HCEC 1CT (cell line): Measurements from ENCODE around the gene SLC25A38.
A peak's percentile ranks its signal among the peaks of the same experiment; 100 is the strongest.

ENCODE experiments used
- DNase-seq: peaks from one replicate; pipeline ENCODE4 v3.0.0-alpha.2; 2017

SLC25A38 gene

DNA sequence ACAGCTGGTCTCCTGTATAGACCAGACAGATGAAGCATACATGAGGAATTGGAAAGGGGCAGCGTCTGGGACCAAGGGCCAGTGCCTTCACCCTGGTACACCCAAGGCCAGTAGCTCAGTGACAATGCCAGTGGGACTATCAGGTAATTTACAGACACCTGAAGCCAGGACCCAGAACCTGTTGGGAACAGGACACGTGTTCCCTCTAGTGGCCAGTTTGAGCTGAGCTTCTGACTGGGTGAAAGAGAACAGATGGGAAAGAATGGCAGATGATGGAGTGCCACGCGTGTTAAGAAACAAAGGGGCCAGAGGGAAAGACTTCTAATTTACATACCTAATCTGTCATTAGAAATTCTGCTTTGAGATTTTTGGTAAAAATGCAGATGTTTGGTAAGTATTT is 5.1 kb upstream of the SLC25A38 start:
- peak; percentile 12 for DNase-seq

DNA sequence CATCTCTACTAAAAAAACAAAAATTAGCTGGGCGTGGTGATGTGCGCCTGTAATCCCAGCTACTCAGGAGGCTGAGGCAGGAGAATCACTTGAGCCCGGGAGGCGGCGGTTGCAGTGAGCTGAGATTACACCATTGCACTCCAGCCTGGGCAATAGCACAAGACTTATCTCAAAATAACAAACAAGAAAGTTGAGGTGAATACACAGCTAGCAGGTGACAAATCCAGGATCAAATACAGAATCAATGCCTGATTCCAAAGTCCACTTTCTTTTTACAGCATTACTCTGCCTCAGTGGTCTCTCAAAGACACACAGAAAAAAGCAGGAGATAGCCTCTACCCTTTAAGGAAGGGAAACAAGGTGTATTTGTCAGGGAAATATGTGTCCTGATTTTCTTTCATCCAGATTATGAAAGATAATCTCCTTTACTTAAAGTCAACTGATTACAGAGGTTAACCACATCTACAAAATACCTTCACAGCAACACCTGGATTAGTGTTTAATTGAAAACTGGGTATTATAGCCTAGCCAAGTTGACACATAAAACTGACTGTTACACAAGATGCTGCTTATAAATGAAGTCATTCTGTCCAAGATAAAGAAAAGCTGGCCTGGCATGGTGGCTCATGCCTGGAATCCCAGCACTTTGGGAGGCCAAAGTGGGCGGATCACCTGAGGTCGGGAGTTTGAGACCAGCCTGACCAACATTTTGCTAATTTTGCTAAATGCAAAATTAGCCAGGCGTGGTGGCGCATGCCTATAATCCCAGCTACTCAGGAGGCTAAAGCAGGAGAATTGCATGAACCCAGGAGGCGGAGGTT is 4.0 kb upstream of the SLC25A38 start:
- DNase-seq, result no peak

DNA sequence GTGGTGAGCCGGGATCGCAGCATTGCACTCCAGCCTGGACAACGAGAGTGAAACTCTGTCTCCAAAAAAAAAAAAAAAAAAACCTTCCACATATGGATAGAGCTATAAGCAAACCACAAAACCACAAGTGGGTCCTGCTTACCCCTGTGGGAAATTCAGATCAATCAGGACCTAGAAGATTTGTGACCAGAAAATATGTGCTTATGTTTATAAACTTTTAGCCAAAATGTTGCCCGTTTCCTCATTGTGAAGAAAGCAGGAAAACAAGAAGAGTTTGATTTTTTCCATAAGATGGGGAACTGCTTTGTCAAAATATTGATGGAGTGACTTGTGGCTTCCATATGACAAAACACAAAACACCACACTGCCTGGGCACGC is 3.4 kb upstream of the SLC25A38 start:
- no peak for DNase-seq

DNA sequence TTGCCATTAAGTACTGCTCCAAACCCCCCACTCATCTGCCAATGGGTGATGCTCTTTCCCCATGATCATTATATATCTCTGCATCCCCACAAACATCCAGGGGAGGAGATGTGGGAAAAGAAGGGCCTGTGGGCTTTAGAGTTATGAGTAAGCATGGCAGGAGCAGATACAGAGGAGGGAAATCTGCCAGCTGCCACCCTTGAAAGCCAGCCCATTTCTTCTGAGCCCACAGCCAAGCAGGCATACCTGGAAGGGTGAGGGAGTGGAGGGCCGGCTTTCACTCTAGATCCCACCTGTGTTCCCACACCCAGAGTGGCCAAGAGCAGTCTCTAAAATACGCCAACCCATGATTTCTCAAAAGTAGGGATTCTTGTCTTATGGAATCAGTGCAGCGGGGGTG is 1.7 kb upstream of the SLC25A38 start:
- DNase-seq, result no peak

DNA sequence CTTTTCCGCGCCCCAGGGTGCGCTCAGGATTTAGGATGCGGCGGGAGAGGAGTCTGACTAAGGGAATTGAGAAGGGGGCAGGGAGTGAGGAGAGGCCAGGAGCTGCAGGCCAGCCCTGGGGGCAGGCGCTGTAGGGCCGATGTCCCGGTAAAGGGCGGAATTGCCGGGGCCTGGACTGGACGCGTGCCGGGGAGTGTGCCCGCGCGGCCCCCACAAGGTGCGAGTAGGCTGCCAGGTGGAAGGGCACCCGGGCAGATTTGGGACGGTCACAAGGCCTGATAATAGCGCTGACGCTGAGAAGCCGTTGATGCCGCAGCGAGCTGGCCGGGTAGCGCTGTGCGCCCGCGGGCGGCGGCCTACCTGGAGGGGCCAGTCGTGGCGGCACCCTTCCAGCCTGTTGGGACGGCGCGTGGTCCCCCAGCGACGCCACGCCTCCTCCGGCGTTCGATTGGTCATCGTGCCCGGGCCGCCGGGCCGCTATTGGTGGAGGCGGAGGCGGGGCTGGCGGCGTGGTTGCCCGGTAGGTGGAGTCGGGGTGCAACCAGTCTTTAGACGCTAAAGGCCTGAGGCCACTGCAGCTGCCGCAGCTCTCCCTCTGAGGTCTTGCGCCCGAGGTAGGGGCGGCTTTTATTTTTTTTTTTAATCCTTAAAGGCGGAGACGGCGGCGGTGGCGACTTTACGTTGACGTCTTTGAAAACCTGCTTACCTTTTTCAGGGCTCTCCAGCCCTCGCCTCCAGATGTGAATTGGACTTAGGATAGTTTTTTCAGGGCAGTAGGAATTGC is 903 bp downstream of the SLC25A38 start:
- DNase-seq, result peak; percentile 89

DNA sequence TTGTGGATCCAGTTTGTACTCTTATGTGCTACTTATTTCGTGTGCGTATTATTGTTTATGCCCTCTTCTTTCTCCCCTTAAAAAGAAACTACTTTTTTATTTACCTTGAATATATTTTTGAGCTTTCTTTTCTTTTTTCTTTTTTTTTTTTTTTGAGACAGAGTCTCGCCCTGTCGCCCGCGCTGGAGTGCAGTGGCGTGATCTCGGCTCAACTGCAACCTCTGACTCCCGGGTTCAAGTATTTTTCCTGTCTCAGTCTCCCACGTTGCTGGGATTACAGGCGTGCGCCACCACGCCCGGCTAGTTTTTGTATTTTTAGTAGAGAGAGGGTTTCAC is 1.5 kb downstream of the SLC25A38 start:
- DNase-seq, result no peak

DNA sequence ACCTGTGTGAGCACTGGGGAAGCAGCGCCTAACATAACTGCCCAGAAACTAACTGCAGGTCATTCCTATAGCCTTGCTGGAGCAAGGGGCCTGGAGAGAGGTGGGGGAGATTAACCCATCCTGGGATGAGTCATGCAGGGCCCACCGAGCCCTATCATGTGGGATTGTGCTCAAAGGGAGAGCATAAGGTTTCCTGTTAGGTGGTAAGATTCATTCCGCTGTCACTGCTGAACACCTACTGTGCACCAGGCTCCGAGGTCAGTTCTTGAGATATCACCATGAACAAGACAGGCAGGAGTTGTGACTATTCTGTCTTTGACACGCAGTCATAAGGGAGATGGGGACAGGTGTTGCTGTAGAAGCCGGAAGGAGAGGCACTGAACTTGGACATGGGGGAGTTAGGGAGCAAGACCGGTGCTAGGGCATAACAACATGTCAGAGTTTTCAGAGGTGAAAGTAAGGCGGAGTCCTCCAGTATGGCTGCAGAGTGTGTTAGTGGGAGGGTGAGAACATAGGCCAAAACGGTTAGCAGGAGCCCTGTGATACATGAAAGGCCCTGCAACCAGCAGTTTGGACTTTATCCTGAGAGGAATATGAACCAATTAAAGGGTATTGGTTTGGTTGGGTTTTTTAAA is 2.4 kb downstream of the SLC25A38 start:
- no peak for DNase-seq

DNA sequence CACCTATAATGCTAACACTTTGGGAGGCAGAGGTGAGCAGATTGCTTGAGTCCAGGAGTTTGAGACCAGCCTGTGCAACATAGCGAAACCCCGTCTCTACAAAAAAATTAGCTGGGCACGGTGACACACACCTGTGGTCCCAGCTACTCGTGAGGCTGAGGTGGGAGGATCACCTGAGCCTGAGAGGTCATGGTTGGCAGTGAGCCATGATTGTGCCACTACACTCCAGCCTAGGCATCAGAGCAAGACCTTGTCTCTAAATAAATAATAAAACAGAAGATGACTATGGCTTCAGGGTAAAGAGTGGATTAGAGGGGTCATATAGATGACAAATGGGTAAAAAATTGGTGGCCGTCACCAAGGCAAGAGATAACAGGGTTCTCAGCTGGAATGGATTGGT is 3.1 kb downstream of the SLC25A38 start:
- DNase-seq, result no peak

DNA sequence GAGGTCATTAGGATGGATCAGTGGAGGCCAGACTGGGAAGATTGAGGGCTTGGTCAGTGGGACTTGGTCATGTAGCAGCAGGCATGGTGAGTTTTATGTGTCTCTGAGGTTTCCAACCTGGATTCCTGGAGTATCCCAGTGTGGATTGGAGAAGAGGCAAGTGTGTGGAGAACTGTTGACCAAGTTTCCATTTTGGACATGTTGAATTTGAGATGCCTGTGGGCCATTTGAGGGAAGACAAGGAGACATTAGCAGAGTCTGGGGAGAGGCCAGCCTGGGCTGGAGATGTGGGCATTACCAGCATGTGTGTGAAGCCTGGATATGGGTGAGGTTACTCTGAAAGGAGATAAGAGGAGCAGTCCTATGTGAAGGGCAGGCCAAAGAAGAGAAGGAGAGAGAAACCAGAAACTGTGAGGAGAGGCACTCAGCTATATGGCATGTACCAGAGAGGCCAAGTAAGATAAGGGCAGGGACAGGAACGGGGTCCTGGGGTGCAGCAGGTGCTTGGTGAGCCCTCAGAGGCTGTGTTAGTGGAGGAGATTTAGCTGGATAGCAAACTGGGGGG is 4.3 kb downstream of the SLC25A38 start:
- no peak for DNase-seq

DNA sequence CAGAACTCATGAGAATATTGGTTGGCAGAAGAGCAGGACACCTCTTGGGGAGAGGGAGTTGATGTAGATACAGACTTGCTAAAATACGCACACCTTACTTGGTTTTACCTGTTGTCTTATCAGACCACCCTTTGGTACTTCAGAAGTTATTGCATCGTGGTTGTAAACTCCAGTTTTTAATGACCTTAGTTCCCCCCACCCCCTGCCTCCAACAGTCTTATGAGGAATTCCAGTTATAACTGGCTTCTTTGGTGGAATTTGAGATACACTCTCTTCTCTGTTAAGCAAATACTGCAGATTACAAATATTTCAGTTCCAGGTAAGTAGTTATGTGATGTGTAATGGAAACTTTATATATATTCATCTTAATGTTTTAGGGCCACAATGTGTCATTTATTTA is 5.0 kb downstream of the SLC25A38 start:
- no peak for DNase-seq

DNA sequence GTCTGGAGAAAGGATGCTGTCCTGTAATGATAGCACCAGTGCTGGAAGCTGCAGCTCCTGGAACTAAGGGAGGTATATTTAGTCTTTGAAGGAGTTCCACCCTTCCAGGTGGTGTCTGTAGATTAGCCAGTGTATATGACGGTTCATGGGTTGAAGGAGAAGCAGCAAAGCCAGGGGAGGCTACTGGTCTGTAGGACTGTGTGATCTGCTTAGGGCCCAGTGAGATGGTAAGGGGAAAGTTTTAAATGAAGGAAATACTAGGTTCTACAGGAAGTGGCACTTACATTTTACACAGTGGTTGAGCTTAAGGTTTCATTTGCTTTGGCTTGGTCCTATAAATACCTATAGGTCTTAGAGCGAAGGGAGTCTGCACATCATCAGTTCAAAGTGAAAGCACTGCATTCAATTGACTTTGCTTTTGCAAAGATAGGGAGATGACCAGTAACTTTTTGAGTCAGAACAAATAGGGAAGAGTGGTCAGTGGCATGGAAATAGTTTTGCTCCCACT is 5.6 kb downstream of the SLC25A38 start:
- no peak for DNase-seq

DNA sequence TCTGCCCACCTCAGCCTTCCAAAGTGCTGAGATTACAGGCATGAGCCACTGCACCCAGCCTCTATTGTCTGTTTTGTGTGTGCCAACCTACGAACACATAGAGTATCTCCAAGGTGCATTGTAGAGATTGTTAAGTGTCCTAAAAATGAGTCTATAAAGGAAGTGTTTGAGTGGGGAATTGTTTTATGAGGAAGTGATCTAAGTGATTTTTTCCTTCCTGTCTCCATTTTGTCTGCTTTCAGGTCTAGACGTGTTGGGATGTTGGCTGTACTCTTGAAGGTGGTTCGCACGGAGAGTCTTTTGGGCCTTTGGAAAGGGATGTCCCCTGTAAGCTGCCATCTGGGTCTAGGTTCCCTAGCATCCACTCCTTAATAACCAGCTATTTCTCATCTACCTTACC is 7.0 kb downstream of the SLC25A38 start:
- DNase-seq, result no peak

DNA sequence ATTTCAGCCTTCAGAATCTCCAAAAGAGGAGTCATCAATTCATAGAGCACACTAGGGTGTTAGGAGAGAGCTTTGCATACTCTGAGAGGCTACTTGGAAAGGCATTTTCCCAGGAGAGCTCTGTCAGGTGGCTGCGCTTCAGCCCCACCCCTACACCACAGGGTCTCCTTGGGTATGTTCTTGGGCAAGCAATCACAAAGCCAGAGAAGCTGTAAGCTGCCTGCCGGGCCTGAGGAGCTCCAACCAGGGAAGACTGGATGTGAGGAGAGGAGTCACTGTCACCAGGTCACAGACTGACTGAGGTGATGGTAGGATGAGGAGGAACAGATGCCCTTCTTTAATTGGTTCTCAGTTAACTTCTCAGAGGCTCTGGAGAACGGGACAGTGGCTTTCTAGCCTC is 13.5 kb downstream of the SLC25A38 start:
- DNase-seq, result no peak

DNA sequence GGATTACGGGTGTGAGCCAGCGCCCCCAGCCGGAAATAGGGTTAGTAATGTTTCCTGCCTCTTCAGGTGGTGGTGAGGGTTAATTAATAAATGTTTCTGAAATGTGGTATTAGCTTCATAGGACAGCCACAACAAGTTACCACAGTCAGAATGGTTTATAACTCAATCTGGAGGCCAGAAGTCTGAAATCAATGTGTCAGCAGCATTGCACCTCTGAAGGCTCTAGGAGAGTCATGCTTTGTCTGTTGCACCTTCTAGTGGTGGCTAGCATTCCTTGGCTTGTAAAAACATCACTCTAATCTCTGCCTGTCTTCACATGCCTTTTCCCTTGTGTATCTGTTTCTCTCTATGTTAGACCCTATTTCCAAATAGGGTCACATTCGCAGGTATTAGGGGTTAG is 15.5 kb downstream of the SLC25A38 start:
- no peak for DNase-seq

DNA sequence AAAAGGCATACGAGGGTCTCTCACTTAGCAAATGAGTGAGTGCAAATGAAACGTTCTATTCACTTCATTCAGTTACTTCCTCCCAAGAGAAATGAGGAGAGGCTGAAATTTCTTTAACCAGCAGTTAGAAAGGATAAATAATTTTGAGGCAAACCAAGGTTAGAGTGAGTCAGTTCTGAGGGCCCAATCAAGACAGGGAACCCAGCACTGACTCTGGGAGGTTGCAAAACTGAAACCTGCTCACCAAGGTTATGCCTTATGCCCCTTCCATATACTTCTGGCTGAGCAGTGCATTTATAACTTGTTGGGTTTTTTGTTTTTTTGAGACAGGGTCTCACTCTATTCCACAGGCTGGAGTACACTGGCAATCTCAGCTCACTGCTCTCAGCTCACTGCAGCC is 18.8 kb downstream of the SLC25A38 start:
- no peak for DNase-seq

DNA sequence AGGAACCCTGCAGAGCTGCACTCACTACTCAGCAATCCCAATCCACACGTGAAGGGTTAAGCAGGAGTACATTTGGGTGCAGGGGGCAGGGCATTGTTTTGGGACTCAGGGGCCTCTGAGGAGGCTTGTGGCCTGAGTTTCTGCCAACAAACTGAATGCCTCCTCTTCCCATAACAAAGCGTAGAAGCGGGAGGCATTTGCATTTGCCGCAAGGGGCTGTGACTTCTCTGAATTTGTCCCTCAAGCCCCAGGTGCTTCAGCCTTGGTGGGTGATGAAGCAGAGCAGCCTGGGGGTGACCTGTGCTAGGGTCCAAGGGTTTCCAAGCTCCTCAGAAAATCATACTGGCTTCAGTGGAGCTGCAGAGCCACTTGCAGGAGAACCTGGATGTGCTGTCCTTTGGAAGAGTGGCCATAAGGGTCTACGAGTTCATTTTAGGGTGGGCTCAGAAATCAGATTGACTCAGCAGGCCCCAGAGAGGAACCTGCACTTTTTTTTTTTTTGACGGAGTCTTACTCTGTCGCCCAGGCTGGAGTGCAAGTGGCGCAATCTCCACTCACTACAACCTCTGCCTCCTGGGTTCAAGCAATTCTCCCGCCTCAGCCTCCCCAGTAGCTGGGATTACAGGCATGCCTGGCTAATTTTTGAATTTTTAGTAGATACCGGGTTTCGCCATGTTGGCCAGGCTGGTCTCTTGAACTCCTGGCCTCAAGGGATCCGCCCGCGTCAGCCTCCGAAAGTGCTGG is 21.9 kb downstream of the SLC25A38 start:
- DNase-seq, result no peak

DNA sequence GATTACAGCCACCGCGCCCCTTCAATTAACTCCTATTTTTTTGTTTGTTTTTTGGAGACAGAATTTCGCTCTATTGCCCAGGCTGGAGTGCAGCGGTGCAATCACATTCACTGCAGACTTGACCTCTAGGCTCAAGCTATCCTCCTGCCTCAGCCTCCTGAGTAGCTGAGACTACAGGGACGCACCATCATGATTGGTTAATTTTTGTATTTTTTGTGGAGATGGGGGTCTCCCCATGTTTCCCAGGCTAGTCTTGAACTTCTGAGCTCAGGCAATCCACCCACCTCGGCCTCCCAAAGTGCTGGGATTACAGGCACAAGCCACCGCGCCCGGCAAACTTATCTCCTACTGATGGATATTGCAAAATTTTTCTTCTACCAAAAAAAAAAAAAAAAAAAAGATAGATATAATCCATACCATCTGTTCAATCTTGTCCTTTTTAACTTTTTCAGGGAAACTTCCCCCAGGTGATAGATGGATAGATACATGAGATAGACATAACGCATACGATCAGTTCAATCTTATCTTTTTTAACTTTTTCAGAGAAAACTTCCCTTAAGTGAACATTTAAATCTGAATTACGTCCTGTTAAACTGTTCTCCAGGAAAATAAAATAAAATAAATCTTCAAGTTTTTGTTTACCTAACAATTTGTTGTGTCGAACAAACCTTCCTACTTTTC is 22.7 kb downstream of the SLC25A38 start:
- DNase-seq, result no peak

DNA sequence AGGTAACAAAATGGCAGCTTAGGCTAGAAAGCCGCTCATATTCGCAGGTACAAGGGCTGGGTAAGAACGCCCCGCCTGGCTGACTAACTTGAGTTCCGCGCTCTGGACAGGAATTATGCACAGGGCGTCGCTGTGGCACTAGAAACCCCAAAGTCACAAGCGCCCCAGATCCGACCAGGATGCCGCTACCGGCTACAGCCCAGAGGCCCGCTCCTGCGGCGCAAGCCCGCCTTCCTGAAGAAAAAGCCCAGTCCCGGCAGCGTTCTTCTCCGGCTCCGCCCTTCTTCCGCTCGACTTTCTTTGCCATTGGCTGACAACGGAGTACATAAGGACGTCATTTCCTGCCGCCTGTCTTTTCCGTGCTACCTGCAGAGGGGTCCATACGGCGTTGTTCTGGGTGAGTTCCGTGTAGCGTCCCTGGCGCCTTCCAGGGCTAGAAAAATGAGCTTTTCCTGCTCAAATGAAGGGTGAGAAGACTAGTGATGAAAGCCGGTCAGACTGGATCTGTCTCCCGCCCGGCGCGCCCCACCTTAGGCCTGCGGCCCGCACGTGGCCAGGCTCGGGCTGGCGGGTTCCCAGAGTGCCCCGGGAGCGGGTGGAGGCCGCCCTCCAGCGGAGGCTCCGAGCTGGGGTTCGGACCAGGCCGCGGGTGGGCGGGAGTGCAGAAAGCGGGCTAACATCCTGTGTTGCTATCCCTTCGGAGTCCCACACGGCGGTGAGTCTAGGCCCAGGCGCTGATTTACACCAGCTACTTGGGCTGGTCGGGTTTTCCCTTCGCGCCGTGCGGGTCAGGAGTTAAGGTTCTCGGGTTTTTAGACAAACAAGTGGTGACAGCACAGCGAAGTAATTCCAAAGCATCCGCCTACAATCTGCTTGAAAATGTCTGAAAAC is 23.4 kb downstream of the SLC25A38 start, which contains the start of gene RPSA:
Gene RPSA (plus strand): TSS at position 353 of the 891 bp plus-strand sequence. CDS start 934 bp downstream, outside the sequence.
- DNase-seq, result peak; percentile 98

DNA sequence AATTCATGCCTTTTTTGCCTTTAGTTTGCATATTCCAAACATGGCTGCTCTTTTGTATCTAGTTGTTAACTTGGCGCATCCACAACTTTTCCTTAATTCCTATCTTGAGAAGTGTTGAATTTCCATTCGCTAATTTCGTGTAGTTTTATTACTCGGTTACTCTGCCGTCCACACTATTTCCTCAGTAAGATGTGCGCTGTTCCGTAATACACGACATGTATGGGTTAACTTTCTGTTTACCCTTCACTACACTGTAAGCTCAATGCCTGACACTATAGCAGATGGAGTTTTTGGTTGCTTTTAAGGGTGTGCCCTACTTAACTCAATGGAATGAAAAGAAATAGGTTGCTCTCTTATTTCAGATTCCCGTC is 24.1 kb downstream of the SLC25A38 start:
- no peak for DNase-seq

DNA sequence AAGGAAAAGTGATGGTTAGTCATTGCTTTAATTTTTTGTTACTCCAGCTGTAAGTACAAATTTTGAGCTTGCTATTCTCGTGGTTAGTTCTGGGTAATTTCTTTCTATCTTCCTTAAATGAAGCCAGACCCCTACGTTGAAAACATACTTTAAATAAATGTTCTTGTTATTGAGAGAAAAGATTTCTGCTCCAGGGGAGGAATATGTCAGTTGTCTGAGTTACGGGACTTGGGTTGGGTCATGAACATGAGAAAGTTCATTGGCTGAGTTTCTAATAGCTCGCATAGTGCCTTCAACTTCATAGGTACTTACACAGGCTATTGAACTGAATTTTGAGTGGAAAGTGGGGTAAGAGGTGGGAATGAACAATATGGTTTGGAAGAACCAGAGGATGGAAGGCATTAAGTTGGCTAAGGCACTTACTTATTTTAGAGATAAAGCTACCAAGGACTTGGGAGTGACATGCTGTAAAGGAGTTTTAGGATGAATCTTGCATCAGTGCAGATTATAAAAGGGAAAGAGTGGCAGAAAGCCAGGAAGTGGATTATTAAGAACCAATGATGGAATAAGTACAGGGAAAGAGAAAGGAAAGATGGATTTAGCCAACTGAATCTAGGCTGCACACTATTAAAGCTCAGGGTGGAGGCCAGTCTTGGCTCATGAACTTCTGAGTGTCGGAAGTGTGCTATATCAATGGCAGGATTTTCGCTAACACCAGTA is 24.8 kb downstream of the SLC25A38 start:
- peak; percentile 28 for DNase-seq
